NCI-H2227 treated with DMSO at 0.1 percent for 48 hours (cell line): ENCODE data around the gene ZBTB8OS.
"Not testable (repeated sequence)": the region's sequence is repeated elsewhere in the genome, so short reads cannot be mapped to it uniquely, and the experiment has no call there.

ENCODE experiments used
- DNase-seq: peaks from one replicate; lab custom pipeline; 2025; lab: John Stamatoyannopoulos, UW

Gene ZBTB8OS

GRCh38 chr1:32650752-32651460 is 556 bp upstream of the ZBTB8OS start, which contains the start of gene RBBP4:
Gene RBBP4, plus strand, starts transcription at chr1:32651208. Its CDS starts 99 bp downstream, at chr1:32651307.
- DNase-seq: peak; percentile 98

- no peak for DNase-seq
These were observed 2.8 kb downstream of the ZBTB8OS start for GRCh38 chr1:32647308-32648134.

GRCh38 chr1:32644426-32644825 is 5.9 kb downstream of the ZBTB8OS start:
- DNase-seq: no peak

GRCh38 chr1:32642292-32642827 is 8.0 kb downstream of the ZBTB8OS start:
- DNase-seq: not testable (repeated sequence)

- DNase-seq: no peak
These were observed 10.8 kb downstream of the ZBTB8OS start for GRCh38 chr1:32639489-32640075.

GRCh38 chr1:32636914-32637645 is 13.3 kb downstream of the ZBTB8OS start:
- DNase-seq: no peak

GRCh38 chr1:32635508-32636277 is 14.7 kb downstream of the ZBTB8OS start:
- DNase-seq: no peak

GRCh38 chr1:32632829-32633228 is 17.5 kb downstream of the ZBTB8OS start:
- DNase-seq: no peak

GRCh38 chr1:32630173-32630572 is 20.2 kb downstream of the ZBTB8OS start:
- not testable (repeated sequence) for DNase-seq

GRCh38 chr1:32627596-32628162 is 22.7 kb downstream of the ZBTB8OS start:
- DNase-seq: no peak

- DNase-seq: no peak
These were observed 24.2 kb downstream of the ZBTB8OS start for GRCh38 chr1:32626176-32626575.

GRCh38 chr1:32623775-32624174 is 26.6 kb downstream of the ZBTB8OS start:
- DNase-seq: no peak

- DNase-seq: no peak
These were observed 27.3 kb downstream of the ZBTB8OS start for GRCh38 chr1:32622806-32623681.

GRCh38 chr1:32622205-32622604 is 28.1 kb downstream of the ZBTB8OS start:
- no peak for DNase-seq

- DNase-seq: peak; percentile 9
These were observed 30.5 kb downstream of the ZBTB8OS start for GRCh38 chr1:32619701-32620485.

GRCh38 chr1:32618673-32619221 is 31.6 kb downstream of the ZBTB8OS start:
- DNase-seq: no peak

- DNase-seq: no peak
These were observed 36.9 kb downstream of the ZBTB8OS start for GRCh38 chr1:32613472-32613871.

GRCh38 chr1:32612189-32612881 is 38.0 kb downstream of the ZBTB8OS start:
- peak; percentile 81 for DNase-seq
